Limb (tissue), 2 donors: ENCODE data around the gene FMN2.
"Not testable (repeated sequence)": the region's sequence is repeated elsewhere in the genome, so short reads cannot be mapped to it uniquely, and the experiment has no call there.

ENCODE experiments used
- DNase-seq, 2 donors: peaks; one replicate each; pipeline ENCODE4 v3.0.0-alpha.2; 2016; ENCODE audit errors: extremely low spot score in 2 of 2

FMN2 gene

DNA sequence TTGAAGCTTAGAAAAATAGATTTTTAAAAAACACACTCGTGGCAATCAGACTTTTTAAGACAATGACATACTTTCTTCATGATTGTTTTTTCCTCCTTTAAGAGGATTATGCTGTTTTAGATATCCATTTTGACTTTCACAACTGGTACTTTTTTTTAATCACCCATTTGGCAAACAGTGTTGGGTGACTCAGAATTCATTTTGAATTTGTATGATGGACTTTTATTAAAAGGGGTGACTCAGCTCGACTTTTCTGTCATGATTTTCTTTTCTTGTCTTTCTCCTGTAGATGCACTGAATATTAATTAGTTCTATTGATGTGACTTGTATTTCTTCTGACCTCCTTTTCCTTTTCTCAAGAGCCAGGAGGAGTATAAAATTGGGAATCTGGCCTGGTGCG, 44.7 kb downstream of the FMN2 start:
- no peak for DNase-seq

DNA sequence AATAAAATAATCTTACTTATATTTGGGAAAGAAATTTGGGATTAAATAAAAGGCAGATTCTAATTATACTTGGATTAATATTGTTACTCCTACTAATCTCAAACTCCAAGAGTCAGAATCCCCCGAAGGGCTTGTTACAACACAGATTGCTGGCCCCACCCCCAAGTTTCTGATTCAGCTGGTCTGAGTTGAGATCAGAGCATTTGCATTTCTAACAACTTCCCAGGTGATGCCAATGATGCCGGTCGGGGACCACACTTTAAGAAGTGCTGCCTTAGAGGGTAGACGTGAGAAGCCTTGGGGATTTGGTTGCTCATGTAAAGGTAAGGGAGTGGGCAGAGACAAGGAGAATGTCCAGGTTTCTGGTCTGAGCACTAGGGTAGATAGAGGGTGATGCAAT, 47.2 kb downstream of the FMN2 start:
- no peak for DNase-seq

DNA sequence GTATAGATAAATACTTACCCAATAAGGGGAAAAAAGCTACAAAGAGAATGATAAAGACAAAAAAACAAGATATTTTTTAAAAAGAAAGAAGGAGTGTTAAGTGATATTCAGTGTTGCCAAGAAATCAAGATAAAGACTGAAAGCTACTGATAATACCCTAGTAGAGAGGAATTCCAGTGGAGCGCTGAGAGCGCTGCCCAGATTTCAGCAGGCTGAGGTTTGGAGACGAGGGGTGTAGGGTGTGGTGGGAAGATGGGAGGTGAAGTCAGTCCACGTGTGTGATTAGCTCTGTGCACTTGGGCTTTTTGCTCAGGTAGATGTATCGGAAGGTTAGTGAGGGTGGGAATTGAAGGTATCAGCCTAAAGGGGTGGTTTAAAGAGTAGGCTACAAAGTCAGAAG, 47.8 kb downstream of the FMN2 start:
- no peak for DNase-seq

DNA sequence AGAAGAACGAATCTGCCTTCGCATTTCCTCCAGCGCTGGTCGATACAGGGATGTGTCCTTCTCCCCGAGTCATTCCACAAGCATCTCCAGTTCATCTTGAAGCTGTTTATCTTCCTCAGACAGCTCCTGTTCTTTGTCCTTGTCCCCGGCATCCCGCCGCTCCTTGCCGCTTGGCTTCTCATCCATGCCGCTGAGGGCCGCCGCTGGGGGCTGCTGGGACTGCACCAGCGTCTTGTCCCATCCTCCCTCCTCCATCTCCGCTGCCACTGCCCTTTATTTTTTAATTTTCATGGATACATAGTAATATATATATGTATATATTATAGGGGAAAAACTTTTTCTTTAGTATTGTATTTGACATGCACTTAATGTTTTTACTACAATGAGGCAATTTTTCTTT, 53.4 kb downstream of the FMN2 start:
- DNase-seq: no peak

DNA sequence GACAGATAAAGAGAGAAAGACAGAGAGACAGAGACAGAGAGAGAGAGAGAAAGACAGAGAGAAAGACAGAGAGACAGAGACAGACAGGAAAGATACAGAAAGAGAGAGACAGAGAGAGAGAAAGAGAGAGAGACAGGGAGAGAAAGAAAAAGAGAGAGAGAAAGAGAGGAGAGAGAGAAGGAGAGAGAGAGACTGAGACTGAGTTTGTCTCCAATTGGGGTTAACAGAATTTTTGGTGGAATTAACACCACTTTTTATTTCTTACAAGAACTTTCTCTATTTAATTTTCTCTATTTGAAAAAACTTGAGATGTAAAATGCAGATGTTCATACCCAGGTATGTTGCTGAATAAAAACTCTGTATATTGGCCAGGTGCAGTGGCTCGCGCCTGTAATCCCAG, 56.6 kb downstream of the FMN2 start:
- DNase-seq: no peak

DNA sequence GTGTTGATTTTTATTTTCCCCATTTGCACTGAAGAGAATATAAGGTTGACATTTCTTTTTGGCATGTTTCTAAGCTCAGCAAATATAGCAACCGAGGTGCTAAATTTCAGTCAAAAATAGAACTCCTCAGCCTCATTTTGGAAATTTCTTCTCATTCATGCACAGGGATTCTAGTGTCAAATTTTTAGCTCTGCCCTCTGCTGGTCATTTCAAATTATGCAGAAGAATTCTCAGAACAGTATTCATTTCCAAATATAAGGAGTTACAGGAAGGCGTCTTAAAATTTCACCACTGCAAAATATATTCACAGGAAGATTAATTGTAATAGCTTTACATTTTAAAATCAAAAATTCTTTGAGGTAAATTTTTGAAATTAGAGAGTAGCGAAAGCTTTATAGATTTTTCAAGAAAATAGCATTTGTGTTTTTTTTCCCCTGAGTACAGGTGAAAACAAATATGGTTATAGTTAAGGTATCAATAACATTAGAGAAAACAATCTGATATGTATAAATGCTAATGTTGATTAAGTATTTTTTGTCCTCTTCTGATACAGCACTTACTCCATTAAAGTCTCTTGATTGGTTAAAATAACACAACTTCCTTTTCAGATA, 57.9 kb downstream of the FMN2 start:
- DNase-seq: peak in 1 of 2 donors; percentile 34

DNA sequence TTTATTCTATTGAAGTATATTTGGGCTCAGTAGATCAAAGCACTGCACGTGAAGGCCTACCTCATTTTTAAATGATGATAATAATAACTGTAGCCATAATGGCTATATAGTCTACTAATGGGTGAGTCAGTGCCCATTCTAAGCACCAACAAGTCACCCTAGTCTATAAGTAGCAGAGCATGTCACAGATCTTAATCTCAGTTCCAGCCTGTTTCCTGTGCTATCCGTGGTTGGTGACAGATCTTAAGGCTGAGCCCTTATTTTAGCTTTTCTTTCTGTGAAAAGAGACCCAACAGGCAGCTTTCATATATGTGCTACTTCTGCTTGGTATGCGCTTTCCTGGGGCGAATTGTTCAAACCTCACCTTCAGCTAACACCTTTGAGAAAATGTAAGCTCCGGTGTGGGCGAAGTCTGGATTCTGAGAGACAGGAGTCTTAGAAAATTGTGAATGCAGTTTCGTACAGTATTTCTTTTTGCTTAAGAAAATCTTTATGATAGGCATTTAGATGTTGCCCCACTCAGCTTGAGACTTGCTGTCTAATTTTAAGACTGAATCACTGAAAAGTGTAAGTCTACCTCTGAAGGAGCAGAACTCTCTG, 59.6 kb downstream of the FMN2 start:
- DNase-seq: no peak

DNA sequence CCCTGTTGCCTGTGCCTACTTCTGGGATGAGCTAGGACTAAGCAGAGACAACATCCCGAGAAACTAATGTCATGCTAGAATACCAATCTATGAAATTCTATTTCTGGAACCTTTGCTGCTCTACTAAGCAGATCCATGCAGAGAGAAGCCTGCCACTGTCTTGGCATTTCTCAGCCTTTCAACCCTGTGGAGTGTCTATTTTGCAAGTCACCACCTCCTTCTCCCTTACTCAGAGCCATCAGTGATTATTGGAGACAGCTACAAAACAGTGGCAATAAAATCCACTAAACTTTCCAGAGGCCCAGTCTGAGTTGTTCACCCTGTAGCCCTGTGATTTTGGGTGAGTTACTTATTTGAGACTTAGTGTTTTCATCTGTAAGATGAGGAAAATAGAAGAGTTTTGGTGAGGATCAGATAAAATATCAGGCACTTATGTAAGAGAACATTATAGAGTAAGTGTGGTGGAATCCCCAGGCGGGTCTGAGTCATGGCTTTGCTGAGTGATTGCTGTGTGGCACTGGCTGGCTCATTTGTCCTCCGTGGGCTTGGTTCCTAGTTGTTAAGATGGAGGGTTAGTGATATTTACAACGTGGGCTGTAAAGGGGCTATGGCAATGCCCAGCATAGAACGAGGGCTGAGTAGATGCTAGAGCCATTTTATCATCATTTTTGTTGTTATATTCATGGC, 61.1 kb downstream of the FMN2 start:
- no peak for DNase-seq

DNA sequence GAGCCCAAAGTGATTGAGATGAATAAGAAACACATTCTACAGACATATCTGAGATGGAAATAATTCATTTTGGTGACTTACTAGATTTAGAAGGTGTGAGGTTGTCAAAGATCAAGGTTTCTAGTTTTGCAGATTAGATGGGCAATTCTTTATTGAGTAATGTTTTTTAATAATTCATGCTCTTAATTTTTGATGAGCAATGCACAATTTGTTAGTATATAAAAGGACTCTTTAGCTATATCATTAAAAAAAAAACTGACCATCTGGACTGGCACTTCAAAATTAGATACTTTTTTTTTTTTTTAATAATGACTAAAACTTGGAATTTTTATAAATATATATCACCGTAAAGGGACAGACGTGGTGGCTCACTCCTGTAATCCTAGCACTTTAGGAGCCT, 63.9 kb downstream of the FMN2 start:
- DNase-seq: no peak

DNA sequence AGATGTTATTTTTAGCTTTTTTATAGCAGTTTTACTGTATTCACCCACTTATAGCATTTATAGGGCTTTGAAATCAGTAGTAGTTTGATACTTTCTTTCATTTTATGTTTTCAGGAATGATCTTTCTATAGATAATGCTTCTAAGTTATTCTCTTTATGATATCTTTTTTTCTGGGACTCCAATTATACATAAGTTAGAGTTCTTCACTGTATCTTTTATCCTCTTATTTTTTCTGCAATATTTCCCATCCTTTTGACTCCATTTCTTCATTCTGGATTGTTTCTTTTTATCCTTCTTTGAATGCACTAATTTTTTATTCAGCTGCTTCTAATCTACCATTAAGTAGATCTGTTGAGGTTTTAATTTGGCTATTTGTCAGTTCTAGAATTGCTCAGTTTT, 73.1 kb downstream of the FMN2 start:
- DNase-seq: no peak

DNA sequence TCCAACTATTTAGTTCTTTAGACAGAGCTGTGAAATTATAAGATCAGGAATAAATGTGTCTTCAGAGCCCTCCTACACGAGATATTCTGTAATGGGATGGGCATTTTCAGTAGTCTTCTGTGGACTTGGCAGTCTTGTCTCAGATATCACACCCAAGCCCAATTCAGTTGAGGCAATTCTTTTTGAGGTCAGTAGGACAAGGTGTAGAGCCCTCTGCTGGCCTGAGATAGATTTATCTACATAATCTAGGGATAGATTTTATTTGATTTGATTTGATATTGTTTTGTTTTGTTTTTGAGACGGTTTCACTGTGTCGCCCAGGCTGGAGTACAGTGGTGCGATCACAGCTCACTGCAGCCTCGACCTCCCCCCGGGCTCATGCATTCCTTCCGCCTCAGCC, 77.5 kb downstream of the FMN2 start:
- no peak for DNase-seq

DNA sequence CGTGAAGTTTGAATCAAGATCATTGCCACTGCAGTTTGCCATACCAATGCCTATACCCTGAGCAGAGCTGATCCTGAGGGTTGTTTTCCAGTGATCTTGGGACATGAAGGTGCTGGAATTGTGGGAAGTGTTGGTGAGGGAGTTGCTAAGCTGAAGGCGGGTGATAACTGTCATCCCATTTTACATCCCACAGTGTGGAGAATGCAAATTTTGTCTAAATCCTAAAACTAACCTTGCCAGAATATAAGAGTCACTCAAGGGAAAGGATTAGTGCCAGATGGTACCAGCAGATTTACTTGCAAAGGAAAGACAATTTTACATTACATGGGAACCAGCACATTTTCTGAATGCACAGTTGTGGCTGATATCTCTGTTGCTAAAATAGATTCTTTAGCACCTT, 78.6 kb downstream of the FMN2 start:
- DNase-seq: no peak

DNA sequence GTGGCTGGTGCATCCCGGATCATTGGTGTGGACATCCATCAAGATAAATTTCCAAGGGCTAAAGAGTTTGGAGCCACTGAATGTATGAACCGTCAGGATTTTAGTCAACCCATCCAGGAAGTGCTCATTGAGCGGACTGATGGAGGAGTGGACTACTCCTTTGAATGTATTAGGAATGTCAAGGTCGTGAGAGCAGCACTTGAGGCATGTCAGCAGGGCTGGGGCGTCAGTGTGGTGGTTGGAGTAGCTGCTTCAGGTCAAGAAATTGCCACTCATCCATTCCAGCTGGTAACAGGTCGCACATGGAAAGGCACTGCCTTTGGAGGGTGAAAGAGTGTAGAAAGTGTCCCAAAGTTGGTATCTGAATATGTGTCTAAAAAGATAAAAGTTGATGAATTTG, 79.1 kb downstream of the FMN2 start:
- no peak for DNase-seq

DNA sequence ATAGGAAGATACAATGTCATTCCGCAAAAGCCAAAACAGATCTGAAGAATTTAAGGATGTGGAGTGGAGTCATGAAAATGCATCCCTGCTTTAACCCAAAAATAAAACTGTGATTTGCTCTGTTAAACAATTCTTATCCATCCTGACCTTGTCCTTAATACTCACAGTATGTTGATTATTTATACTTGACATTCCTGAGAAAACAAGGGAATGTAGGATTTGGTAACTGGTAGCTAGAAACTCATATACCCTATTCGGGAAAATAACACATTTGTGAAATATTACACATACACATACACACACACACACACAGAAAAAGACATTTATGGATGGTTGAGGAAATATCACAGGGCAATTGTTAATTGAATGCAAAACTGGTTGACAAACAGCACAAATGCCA, 80.2 kb downstream of the FMN2 start:
- DNase-seq: no peak

DNA sequence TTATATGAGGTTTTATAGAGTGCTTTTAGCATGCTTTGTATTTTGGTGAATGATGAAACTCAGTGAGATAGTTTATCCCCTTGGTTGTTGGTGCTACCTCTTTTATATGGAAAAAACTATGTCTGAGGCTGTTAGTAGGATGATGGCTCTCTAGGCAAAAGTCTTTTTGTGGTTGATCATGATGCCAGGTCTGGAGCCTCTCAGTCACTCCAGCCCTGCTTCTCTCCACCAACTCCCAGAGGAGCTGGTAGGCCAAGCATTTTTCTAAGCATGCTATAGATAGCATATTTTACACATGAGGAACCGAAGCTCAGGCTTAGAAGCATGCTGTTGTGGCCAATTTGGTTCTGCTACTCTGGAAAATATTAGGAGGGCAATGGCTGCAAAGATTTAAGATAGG, 82.2 kb downstream of the FMN2 start:
- DNase-seq: no peak

DNA sequence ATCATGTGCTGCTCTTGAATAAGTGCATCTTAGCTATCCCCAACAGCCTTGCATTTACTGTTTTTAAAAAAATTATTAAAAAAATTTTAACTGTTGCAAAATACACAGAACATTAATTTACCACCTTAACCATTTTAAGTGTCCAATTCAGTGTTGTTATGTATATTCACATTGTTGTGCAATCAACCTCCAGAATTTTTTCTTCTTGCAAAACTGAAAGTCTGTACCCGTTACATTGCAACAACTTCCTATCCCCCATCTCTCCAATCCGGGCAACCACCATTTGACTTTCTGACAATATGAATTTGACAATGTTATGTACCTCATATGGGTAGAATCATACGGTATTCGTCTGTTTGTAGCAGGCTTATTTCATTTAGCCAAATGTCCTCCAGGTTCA, 83.1 kb downstream of the FMN2 start:
- no peak for DNase-seq

DNA sequence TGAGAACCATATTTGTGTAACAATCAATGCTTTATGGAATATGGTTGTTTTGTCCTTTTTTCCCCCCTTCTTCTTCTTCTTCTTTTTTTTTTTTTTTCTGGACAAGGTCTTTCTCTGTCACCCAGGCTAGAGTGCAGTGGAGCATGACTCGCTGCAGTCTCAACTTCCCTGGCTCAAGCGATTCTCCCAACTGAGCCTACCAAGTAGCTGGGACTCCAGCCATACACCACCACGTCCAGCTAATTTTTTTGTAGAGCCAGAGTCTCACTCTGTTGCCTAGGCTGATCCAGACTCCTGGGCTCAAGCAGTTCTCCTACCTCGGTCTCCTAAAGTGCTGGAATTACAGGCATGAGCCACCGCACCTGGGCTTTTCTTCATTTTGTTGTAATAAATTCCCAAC, 86.7 kb downstream of the FMN2 start:
- DNase-seq: no peak

DNA sequence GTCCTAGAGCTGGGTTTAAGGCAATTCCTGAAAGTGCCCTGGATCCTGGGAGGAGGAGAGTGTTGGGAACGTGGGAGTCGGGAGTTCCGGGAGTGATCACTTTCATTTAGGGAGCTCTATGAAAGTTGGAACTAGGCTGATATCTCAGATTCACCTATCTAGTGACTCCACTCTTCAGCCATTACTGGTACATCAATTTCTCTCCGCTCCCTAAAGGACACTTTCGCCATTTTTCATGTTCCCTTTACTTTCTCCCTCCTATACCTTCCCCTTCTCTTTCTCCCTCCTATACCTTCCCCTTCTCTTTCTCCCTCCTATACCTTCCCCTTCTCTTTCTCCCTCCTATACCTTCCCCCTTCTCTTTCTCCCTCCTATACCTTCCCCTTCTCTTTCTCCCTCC, 93.0 kb downstream of the FMN2 start:
- not testable (repeated sequence) for DNase-seq

DNA sequence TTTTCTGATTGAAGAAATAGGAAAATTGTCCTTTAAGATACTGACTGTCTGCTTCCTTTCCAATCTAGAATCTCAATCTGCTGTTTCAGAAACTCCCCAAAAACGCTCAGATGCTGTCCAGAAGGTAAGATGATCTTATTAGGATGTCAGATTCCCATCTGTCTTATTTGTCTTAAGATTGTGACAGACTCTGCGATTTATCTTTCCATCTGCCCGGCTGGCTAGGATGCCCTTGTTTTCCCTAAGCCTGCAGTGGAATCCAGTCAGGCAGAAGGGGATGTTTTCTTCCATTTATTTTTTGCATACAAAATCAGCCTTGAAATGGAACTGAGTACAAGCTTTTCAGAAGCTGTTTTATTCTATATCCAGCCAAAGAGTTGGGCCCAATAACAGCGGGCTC, 96.5 kb downstream of the FMN2 start:
- DNase-seq: no peak

DNA sequence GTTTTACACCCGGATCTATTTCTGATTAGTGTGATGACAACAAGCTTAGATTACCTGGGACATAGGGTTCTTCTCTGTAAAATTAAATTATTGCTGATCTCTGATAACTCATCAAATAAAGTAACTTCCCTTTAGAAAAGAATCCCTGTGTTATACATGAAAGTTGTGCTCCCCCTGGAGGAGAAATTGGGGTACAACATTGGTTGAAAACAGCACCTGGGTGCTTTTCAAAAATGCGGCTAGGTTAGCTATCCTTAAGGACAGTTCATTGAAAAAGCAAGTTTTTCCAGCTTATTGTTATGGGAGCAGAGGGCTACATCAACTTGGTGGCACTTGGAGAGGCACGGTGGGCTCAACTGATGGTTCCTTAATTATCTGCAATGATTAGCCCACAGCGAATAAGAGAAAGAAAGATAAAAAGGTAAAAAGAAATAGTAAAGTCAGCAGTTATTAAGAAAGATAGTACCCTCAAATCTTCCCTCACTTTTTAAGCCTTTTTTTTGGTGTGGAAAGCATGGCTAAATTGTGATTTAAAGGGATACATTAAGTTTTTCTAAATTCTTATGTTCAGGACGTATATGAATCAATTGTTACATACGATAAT, 97.8 kb downstream of the FMN2 start:
- DNase-seq: peak; percentile 33 to 36

DNA sequence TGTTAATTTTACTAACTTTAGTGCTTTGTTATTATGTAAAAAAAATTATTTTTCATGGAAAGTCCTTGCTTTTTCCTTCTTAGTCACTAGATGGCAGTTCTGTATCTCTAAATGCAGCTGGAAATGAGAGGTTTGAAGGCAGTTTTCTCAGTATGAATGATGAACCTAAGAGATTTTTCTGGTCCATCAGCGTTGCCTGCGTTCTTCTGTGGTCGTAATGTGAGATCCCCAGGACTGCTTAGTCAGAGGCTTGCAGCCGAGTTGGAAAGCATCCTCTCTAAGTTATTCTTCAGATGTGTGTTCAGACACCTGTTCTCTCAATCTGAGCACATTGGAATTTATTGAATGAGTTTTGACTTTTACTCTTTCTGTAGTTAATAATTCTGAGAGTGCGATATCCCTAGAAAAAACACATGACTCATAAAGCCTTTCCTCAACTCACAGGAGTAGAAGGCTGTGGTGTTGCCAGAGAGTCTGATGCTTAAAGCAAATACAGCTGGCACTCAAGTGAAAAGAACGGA, 99.3 kb downstream of the FMN2 start:
- DNase-seq: peak; percentile 53 to 89

DNA sequence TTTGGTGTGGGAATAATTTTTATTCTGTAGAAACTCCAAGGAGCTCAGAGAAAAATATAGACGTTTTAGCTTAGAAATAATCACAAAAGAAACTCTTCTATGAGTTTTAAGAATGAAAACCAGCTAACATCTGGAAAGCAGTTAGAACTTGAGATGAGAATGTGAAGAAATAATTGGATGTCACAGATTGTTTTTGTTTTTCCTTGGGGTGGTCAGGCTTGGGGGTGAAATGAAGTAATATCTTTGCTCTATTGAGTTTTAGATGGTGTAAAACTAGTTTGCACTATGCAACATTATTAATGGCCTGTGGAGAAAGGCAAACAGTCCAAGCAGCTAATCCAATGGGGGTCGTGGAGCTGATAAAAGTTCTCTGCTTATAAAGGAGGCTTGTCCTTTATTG, 101.2 kb downstream of the FMN2 start:
- no peak for DNase-seq

DNA sequence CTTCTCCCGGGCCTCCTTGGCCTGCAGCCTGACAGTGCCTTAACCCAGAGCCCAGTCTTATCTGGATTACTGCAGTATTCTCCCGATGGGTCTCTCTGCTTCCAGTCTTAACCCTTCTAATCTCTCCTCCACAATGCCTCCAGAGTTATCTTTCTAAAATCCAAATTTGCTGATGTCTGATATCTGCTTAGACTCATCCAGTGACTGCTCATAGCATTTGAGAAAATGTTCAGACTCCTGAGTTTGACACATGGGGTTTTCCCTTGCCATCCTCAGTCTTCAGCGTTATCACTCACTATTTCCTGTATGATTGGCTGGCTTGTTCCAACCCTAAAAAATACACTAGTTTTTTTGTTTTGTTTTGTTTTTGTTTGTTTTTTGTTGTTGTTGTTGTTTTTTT, 102.0 kb downstream of the FMN2 start:
- no peak for DNase-seq
